ENCODE results near the gene PABPC3.

GRCh38 chr13:25059166-25059565 is 36.8 kb upstream of the PABPC3 start:
- TF ChIP-seq CTCF (conservative IDR thresholded peaks at IDR 0.05; ENCODE audit: low read depth, low read length) (no peak), EZH2 (IDR thresholded peaks at IDR 0.05; ENCODE audit: borderline replicate concordance, low read depth, low read length, poor library complexity, severe bottlenecking) (no peak)
